22Rv1 (cell line): ENCODE results near the gene GARRE1.

ENCODE experiments used
- ZFX ChIP-seq: fragments of 450-650 bp; IDR thresholded peaks from 2 replicates; pipeline ENCODE4 v1.6.1; 2017; ENCODE audit warnings: antibody characterized with exemption, borderline replicate concordance
- TF ChIP-seq, protein P1 (sequence below): fragments of 450-650 bp; IDR thresholded peaks from 2 replicates; pipeline ENCODE4 v1.5.1; 2017; ENCODE audit warnings: mild to moderate bottlenecking

DNA sequence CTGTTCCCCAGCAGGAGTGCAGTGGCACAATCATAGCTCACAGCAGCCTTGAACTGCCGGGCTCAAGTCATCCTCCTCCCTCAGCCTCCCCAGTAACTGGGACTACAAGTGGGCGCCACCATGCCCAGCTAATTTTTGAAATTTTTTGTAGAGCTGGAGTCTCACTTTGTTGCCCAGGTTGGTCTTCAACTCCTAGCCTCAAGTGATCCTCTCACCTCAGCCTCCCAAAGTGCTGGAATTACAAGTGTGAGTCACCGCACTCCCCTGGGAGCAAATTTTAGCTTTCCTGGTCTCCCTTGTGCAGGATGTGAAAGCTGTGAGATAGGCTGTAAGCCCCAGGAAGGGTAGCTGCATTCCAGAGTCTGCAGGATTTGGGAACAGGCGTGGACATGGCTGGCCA is 5.4 kb upstream of the GARRE1 start:
- TF ChIP-seq, protein P1, sequence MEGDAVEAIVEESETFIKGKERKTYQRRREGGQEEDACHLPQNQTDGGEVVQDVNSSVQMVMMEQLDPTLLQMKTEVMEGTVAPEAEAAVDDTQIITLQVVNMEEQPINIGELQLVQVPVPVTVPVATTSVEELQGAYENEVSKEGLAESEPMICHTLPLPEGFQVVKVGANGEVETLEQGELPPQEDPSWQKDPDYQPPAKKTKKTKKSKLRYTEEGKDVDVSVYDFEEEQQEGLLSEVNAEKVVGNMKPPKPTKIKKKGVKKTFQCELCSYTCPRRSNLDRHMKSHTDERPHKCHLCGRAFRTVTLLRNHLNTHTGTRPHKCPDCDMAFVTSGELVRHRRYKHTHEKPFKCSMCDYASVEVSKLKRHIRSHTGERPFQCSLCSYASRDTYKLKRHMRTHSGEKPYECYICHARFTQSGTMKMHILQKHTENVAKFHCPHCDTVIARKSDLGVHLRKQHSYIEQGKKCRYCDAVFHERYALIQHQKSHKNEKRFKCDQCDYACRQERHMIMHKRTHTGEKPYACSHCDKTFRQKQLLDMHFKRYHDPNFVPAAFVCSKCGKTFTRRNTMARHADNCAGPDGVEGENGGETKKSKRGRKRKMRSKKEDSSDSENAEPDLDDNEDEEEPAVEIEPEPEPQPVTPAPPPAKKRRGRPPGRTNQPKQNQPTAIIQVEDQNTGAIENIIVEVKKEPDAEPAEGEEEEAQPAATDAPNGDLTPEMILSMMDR = no peak
- TF ChIP-seq ZFX = no peak
